Fibroblast of gingiva (primary cell): ENCODE results near the gene FANCC.
A peak's percentile ranks its signal among the peaks of the same experiment; 100 is the strongest.
"Not testable (repeated sequence)": the region's sequence is repeated elsewhere in the genome, so short reads cannot be mapped to it uniquely, and the experiment has no call there.

Experiments used
- DNase-seq: peaks from one replicate; pipeline ENCODE4 v3.0.0-alpha.2; 2011; ENCODE audit warnings: low read depth

The FANCC gene

GRCh38 chr9:95226921-95227320, 90.6 kb downstream of the FANCC start:
- no peak for DNase-seq

- no peak for DNase-seq
These were observed 91.8 kb downstream of the FANCC start for GRCh38 chr9:95225726-95226106.

GRCh38 chr9:95225076-95225725, 92.3 kb downstream of the FANCC start:
- no peak for DNase-seq

GRCh38 chr9:95224376-95225019, 93.0 kb downstream of the FANCC start:
- peak; percentile 28 for DNase-seq

- not testable (repeated sequence) for DNase-seq
These were observed 97.2 kb downstream of the FANCC start for GRCh38 chr9:95220352-95220751.

GRCh38 chr9:95218773-95219172, 98.7 kb downstream of the FANCC start:
- no peak for DNase-seq

- no peak for DNase-seq
These were observed 99.6 kb downstream of the FANCC start for GRCh38 chr9:95217936-95218335.

GRCh38 chr9:95215336-95215898, 102.1 kb downstream of the FANCC start:
- no peak for DNase-seq

GRCh38 chr9:95213117-95213516, 104.4 kb downstream of the FANCC start:
- no peak for DNase-seq

- no peak for DNase-seq
These were observed 106.5 kb downstream of the FANCC start for GRCh38 chr9:95211028-95211427.

GRCh38 chr9:95207403-95207802, 110.1 kb downstream of the FANCC start:
- DNase-seq = no peak

GRCh38 chr9:95206143-95206542, 111.4 kb downstream of the FANCC start:
- peak; percentile 87 for DNase-seq

- DNase-seq = no peak
These were observed 112.8 kb downstream of the FANCC start for GRCh38 chr9:95204710-95205109.

GRCh38 chr9:95204310-95204709, 113.2 kb downstream of the FANCC start:
- no peak for DNase-seq

GRCh38 chr9:95203019-95203418, 114.5 kb downstream of the FANCC start:
- DNase-seq = not testable (repeated sequence)

GRCh38 chr9:95202076-95202681, 115.3 kb downstream of the FANCC start:
- no peak for DNase-seq

GRCh38 chr9:95201206-95201605, 116.3 kb downstream of the FANCC start:
- no peak for DNase-seq

GRCh38 chr9:95197692-95198271, 119.7 kb downstream of the FANCC start:
- peak; percentile 52 for DNase-seq

GRCh38 chr9:95193480-95193879, 124.0 kb downstream of the FANCC start:
- DNase-seq = no peak

GRCh38 chr9:95193067-95193466, 124.4 kb downstream of the FANCC start:
- no peak for DNase-seq

GRCh38 chr9:95192631-95193030, 124.9 kb downstream of the FANCC start:
- no peak for DNase-seq

- DNase-seq = no peak
These were observed 127.1 kb downstream of the FANCC start for GRCh38 chr9:95190413-95190812.
